Measurements from ENCODE around the gene MFN1.

The MFN1 gene

GRCh38 chr3:179432451-179432850 lies 84.9 kb downstream of the MFN1 start:
- DNase-seq, result no peak

- DNase-seq, result no peak
Measured at GRCh38 chr3:179436517-179436916, 89.0 kb downstream of the MFN1 start.

- DNase-seq, result no peak
Measured at GRCh38 chr3:179438841-179439240, 91.3 kb downstream of the MFN1 start.

Data from DMS79 treated with DMSO at 0.1 percent for 48 hours (cell line).